Erythroblast (primary cell): ENCODE data around the gene UBP1.
"Not testable (repeated sequence)": the region's sequence is repeated elsewhere in the genome, so short reads cannot be mapped to it uniquely, and the experiment has no call there.

Experiments used
- GATA1 ChIP-seq: IDR thresholded peaks from 2 replicates; pipeline ENCODE4 v1.6.1; 2011; ENCODE audit warnings: low read depth, mild to moderate bottlenecking, control low read depth, low read length, moderate library complexity
- POLR2A ChIP-seq: IDR thresholded peaks from 2 replicates; pipeline ENCODE4 v1.6.1; 2011; ENCODE audit warnings: mild to moderate bottlenecking, low read length

- TF ChIP-seq POLR2A, GATA1: not testable (repeated sequence)
These were observed 10.9 kb downstream of the UBP1 start for GRCh38 chr3:33429306-33429705.
